Globus pallidus (tissue), 1 donor: ENCODE results near the gene LSM12.
"Not testable (repeated sequence)": the region's sequence is repeated elsewhere in the genome, so short reads cannot be mapped to it uniquely, and the experiment has no call there.

Experiments used
- DNase-seq: peaks from one replicate; pipeline ENCODE4 v3.0.0-alpha.2; 2015; ENCODE audit warnings: low spot score

Gene LSM12

DNA sequence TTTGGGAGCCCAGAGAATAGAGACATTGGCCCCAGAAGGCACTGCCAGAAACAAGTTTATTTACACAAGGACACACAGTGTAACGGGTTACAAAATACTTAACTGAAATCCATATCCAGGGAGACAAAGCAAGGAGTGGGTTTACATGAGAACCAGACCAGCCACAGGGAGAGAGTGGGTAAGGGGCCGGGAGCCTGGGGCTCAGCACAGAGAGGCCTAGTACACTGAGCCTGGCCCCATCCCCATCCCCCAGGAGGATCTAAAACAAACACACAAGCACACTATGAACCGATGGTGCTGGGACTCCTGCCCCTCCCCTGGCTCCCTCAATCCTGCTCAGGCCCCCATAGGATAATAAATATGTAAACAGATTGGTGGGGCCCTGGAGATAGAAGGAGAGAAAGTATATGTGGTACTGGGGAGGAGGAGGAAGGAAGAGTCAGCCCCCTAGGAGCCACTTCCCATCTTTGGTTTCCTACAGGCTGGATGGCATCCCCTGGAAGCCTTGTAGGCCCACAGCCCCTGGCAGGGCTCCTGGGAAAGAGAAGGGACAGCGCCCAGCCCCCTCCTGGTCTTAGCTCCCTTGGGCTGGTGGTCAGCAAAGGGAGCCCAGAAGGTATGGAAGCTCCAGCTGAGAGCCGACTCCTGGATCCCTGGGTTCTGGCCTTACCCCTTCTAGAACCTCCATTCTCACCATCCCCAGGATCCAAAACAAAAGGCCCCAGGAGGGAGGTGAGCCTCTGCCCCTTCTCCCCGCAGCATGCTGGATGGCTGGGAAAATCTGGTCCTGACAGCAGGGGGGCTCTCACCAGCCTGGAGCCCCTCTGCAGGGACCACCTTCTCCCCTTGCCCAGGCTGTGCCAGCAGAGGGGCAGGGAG, 10.5 kb upstream of the LSM12 start:
- DNase-seq: no peak

DNA sequence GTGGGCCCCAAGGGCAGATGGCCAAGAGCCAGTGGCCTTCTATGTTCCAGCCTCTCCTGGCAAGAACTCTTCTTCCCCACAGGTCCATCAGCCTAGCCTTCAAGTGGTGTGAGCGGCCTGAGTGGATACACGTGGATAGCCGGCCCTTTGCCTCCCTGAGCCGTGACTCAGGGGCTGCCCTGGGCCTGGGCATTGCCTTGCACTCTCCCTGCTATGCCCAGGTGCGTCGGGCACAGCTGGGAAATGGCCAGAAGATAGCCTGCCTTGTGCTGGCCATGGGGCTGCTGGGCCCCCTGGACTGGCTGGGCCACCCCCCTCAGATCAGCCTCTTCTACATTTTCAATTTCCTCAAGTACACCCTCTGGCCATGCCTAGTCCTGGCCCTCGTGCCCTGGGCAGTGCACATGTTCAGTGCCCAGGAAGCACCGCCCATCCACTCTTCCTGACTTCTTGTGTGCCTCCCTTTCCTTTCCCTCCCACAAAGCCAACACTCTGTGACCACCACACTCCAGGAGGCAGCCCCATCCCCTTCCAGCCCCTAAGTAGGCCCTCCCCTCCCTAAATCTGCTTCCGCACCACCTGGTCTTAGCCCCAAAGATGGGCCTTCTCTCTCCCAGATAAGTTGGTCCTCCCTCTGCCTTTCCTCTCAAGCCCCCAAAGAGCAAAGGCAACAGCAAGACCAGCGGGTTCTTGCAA, 9.3 kb upstream of the LSM12 start:
- DNase-seq: no peak

DNA sequence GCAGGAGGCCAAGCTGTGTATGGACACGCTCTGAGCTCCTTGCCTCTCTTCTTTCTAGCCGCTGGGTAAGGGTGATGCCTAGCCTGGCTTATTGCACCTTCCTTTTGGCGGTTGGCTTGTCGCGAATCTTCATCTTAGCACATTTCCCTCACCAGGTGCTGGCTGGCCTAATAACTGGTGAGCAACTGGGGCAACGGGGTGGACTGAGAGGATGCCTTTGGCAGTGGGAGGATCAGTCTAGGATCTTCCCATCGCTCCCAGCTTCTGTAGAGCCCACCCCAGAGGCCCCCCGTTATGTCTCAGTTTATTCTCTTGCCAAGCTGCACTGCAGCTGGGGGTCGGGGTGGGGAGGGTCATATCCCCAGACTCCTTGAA, 8.4 kb upstream of the LSM12 start:
- no peak for DNase-seq

DNA sequence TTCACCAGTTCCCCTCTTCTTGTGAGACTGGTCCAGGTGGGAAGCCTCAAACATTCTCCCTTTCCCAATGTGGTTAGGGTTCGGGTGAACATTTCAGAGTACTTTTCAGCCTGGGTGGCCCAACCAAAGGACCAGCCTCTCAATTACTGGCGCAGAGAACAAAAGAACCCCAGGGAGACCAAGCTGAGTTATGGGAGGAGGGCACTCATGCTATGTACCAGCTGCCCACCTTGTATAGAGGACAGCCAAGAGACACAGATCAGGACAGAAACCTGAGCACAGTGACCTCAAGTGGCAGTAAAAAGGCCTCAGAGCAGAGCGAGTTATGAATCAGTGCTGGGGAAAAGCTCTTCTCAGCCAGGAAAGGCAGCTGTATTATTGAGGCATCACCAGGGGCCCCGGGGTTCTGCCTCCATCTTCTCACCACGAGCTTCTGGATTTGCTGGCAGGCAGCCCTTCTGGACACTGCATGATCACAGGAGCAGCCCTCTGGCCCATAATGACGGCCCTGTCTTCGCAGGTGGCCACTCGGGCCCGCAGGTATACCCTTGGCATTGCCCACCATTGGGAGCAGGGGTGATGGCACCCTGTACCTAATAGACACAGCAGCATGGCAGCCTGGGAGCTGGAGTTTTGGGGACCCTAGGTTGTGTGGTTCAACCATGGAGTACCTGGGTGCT, 7.9 kb upstream of the LSM12 start:
- no peak for DNase-seq

DNA sequence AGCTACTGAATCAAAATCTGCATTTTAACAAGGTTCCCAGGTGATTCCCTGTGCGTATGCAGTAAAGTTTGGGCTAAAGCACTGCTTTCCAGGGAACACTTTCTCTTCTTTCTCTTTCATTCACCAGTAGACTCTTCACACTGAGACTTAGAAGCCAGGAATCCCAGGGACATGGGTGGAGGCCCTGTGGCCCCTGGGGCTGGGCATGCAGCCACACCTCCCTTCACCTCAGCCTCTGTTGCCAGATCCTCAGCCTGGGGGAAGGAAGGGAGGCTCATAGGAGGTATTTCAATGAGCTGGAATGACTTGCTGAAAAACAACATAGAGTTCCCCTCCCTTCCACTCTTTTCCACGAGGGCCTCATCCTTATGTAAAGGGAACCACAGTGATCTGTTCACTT, 5.3 kb upstream of the LSM12 start:
- no peak for DNase-seq

DNA sequence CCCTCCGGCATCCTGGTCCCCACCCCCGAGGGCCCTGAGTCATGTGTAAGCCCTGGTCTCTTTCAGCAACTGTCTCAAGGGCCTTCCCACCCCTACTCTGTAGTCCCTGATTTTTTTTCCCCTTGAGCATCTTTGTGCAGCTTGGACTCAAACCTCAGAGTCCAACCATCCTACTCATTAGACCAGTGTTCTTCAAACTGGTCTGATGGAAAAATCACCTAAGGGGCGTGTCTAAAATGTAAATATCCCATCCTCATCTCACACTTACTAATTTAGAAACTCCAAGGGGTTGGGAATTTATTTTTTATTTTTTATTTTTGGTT, 4.7 kb upstream of the LSM12 start:
- DNase-seq: no peak

DNA sequence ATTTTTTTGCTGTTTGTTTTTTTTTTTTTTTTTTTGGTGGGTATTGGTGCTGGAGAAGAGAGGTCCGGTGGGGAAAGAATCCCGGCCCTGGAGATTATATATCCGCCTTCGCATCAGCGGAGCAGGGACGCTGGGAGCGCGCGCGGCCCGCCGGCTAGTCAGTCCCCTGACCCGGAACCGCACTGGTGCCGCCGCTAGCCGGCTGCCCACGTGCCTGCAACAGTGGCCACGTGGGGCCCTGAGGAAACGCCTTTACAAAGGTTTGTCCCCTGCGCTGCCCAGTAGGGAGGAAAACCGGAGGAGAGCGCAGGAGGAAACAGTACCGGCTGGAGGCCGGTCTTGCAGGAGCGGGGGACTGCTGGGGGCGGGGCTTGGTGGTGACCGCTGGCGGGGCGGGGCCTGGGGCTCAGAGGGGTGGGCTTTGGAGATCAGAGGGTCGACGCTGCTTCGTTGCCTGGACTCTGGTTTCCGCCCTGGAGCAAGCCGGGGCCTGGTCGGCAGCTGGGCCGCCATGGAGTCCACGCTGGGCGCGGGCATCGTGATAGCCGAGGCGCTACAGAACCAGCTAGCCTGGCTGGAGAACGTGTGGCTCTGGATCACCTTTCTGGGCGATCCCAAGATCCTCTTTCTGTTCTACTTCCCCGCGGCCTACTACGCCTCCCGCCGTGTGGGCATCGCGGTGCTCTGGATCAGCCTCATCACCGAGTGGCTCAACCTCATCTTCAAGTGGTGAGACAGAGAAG, 4.2 kb upstream of the LSM12 start, which contains the start of gene G6PC3:
G6PC3 (plus strand) TSS at position 281 of the 743 bp plus-strand sequence; CDS start at position 512, 231 bp downstream.
- peak; percentile 97 for DNase-seq

DNA sequence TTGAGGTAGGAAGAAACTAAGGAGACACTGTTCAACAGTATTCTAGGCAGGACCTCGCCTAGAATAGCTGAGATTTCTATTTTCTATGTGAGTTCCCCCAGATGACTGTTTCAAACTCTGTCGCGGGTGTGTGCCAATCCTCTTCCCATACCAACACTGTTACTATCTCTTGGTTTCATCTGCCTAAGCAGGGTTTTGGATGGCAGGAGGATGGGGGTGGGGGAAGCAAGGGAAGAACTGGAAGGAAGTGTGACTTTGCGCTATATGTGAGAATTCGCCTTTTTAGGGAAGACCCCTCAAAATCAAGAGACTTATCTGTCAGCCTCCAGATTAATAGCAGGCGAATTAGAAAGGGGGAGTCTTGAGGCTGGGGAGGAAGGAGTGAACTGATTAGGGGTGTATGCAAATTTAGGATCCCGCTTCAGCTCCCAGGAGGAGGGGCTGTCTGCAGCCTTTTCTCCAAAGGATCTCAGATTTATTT, 3.5 kb upstream of the LSM12 start:
- DNase-seq: no peak

DNA sequence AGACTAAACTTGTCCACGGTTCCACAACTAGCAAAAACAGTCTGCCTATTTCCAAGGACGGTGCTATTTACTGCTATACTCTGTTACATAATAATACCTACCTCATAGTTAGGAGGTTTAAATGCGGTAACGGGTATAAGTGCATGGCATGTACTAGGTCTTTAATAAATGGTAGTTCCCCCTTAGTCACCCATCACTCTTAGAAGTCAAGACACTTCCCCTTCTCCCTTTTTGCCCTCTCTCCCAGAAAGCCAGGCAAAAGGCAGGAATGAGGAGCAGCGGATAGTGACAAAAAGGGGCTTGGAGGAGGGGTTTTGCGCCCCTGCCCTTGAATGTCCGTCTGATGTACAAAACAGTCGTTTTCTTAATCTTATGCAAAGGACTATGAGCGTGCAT, 1.1 kb upstream of the LSM12 start:
- DNase-seq: no peak

DNA sequence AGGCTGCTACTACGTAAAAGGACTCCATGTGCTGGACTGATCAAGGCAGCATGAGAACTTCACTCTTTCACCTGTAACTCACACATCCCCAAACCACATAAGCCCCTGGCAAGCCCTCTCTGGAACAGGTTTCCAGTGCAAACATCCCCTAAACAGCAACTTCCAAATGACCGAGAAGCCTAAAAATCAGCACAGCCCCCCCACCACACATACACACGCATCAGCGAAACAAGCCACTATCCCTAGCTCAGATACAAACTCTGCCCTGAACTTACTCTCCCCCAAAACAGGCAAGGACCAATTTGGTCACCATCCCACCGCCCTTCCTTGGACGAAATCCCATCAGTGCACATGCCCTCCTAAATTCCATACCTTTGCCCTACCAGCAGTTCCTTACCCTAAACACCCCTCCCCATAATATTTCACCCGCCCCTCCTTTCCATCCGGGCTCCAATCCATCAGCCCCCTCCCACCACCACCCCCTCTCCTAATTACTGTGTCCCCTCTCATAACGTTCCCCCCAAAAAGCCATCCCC, 735 bp downstream of the LSM12 start:
- DNase-seq: peak; percentile 15

DNA sequence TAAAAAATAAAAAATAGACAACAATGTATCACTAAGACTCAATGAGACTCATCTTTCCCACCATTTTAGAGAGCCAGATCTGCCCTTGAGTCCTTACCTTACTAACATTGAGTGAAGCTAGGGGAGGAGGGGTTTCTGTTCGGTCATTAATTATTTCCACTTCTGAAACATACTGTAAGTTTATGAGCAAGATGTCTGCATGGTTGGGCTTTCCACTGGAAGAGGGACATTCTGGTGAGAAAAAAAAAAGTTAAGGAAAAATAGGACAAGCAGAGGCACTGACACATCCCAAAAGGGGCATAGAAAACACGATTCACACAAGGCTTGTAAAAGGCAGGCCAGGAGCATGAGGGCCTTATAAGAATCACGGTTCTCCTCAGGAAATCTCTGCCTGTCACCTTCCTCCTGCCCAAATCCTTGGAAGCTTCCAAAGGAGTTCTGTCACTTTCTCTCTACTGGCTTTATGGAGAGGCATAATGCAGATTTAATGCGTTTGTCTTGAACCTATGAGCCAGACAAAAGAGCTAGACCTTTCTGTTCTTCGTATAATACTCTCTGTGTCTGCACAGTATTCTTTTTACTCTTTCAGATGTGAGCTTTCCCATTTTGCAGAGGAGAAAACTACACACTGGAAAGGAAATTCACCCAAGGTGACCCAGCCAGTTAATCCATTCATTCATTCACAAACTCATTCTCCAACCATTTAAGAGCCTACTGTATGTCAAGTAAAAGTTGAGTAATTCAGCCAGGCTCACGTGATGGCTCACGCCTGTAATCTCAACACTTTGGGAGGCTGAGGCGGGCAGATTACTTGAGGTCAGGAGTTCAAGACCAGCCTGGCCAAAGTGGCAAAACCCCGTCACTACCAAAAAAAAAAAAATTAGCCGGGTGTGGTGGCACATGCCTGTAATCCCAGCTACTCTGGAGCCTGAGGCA, 2.5 kb downstream of the LSM12 start:
- DNase-seq: no peak

DNA sequence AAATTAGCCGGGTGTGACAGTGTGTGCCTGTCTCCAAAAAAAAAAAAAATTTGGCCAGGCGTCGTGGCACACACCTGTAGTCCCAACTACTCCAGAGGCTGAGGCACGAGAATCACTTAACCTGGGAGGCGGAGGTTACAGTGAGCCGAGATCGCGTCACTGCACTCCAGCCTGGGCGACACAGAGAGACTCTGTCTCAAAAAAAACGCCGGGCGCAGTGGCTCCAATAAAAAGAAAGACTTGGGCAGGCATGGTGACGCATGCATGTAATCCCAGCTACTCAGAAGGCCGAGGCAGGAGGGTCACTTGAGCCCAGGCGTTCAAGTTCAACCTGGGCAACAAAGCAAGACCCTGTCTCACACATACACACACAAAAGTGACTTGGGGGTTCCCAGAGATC, 3.6 kb downstream of the LSM12 start:
- no peak for DNase-seq

DNA sequence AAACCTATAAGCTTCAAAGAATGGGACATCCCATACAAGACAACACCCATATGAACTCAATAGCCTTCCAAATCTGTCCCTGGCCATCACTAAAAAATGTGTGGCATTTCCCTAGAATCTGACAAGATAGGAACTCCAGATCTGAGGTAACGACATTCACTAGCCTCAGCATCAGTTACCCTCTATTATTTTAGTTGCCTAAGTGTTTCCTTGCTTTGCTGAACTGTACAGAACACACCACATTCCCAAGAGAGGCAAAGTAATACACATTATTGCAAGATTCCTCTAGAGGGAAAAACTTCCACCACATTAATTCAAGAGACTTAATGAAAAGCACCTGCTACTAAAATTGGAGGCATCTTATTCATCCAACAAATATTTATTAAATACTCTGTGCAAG, 5.0 kb downstream of the LSM12 start:
- no peak for DNase-seq

DNA sequence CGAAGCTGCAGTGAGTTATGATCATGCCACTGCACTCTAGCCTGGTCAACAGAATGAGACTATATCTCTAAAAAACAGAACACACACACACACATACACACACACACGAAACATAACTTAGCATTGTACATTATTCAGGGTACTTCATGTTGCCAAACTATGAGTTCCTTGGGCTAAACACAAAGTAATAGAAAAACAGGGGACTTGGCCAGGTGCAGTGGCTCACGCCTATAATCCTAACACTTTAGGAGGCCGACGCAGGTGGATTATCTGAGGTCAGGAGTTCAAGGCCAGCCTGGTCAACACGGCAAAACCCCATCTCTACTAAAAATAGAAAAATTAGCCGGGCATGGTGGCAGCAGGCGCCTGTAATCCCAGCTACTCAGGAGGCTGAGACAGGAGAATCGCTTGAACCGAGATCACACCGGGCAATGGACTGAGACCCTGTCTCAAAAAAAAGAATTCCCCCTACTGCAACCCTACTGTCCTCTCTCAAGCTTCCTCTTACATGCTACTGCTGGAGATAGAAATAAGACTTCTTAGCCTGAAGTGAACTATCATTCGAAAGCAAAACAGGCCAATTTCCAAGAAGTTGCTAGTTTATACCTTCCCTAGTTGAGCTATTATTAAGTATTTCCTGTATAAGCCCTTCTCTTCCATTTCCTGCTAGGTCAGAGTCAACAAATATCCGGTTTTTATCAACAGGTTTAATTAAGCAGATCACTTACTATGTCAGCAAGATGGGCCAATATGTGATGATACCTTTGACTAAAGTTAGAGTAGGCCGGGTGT, 7.2 kb downstream of the LSM12 start:
- DNase-seq: no peak

DNA sequence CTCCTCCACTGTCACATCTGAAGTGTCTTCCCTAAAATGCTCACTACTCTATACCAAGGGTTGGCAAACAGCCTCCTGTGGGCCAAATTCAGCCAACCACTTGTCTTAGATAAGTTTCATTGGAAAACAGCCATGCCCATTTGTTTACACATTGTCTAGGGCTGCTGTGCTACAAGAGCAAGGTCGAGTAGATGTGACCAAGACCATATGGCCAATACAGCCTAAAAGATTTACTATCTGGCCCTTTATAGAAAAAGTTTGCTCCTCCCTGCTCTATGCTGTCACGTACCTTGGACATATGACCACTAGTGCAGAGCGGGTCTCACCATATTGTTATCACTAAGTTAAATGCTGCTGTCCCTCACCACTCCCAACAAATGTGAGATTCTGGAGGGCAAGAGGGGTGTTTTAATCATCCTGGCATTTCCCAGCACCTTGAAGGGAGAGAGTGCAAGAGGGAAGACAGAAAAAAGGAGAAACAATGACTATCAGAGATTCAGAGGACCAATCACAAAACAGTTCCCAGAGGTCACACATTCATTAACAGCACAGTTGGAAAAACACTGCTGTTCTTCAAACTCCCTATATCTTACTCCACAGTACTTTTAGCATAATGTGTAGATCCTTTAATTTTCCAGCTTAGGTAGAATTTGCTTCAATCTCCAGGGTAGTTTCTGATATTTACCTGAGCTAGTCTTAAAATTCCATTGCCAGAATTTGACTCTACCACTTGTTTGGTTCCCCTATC, 13.2 kb downstream of the LSM12 start:
- no peak for DNase-seq

DNA sequence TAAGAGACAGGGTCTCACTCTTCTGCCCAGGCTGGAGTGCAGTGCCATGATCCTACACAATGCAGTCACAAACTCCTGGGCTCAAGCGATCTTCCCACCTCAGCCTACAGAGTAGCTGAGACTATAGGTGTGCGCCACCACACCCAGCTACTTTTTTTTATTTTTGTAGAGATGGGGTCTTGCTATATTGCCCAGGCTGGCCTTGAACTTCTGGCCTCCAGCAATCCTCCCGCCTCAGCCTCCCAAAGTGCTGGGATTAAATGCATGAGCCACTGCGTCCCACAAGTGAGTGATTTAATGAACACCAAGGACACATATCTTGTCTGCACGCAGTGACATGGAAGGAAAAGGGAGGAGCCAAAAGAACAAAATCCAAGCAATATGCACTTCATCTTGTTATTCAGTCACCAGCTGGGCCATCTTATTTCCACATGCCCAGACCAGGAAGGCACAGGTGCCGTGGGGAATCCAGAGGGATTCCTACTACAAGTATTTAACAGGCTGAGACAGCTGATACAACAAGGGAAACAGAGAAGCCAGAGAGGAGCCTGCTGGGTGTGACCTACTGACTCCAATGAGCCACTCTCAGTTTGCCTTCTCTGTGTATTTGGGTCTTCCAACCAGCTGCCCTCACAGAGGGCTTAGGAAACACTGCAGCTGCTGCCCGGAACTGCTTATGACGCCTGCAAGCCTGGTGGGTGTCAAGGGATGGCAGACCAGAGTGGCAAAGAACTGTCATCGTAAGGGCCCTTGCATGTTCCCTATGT, 17.0 kb downstream of the LSM12 start:
- no peak for DNase-seq

DNA sequence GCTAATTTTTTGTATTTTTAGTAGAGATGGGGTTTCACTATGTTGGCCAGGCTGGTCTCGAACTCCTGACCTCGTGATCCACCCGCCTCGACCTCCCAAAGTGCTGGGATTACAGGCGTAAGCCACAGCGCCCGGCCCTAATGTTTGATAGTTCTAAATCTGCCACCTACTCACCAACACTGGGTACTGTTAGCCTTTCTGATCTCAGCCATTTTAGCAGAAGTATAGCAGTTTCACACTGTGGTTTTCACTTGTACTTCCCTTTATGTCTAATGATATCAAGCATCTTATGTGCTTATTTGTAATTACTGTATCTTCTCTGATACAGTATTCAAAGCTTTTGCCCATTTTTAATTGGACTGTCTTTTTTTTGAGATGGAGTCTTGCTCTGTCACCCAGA, 19.6 kb downstream of the LSM12 start:
- DNase-seq: not testable (repeated sequence)

DNA sequence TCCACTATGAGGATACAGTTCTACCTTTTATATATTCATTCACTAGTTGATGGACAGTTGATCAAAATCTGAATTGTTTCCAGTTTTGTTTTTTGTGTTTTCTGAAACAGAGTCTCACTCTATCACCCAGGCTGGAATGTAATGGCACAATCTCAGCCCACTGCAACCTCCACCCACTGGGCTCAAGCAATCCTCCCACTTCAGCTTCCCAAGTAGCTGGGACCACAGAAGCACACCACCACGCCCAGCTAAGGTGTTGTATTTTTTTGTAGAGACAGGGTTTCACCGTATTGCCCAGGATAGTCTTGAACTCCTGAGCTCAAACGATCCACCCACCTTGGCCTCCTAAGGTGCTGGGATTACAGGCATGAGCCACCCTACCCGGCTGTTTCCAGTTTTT, 21.0 kb downstream of the LSM12 start:
- DNase-seq: no peak
